ENCODE data around the gene CDC14A.

DNA sequence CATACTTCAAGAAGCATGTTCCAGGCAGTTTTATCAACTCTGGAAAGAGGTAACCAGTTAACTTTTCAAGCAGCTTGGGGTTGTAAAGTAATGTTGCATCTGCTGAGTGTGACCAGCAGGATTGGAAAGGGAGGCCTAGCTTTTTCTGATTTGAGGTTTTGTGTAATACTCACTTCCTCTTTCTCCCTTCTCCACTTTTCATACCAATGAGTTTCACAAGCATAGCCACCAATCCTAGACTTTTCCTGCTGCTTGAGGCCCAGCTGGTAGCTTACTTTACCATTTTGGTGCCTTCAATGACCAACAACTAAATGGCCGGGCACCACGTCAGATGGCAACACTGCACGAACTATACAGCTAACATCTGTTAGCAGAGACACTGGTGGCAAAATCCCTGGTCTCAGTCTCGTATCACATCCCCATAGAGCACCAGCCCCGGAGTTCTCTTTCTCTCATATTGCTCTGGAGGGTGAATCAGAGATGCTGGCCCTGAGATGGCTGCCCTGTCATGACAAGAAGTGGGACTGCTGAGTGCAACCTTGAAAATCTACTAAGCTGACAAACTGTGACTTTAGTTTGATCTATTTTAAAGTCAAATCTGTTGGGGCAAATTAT is 170.8 kb downstream of the CDC14A start:
- TF ChIP-seq FOXP1 (CRISPR knock-in tag; IDR thresholded peaks at IDR 0.05; ENCODE audit: borderline replicate concordance) (no peak), SP1 (CRISPR knock-in tag; conservative IDR thresholded peaks at IDR 0.05) (no peak), ZBTB21 (CRISPR knock-in tag; IDR thresholded peaks at IDR 0.05; ENCODE audit: borderline replicate concordance) (no peak), TP53 (CRISPR knock-in tag; IDR thresholded peaks at IDR 0.05) (no peak), CTCF (IDR thresholded peaks at IDR 0.05) (no peak), SMAD4 (CRISPR knock-in tag; IDR thresholded peaks at IDR 0.05) (no peak)
- TF ChIP-seq, protein P1, sequence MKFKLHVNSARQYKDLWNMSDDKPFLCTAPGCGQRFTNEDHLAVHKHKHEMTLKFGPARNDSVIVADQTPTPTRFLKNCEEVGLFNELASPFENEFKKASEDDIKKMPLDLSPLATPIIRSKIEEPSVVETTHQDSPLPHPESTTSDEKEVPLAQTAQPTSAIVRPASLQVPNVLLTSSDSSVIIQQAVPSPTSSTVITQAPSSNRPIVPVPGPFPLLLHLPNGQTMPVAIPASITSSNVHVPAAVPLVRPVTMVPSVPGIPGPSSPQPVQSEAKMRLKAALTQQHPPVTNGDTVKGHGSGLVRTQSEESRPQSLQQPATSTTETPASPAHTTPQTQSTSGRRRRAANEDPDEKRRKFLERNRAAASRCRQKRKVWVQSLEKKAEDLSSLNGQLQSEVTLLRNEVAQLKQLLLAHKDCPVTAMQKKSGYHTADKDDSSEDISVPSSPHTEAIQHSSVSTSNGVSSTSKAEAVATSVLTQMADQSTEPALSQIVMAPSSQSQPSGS (CRISPR knock-in tag; IDR thresholded peaks at IDR 0.05; ENCODE audit: borderline replicate concordance, low read depth): no peak
